ENCODE measurements around the gene IL20RA.

The IL20RA gene

GRCh38 chr6:137010128-137010718 lies 34.5 kb downstream of the IL20RA start:
- H3K27me3 ChIP-seq (replicated peaks), result no peaks in the 10 kb centered on the region
- TF ChIP-seq, protein P1, sequence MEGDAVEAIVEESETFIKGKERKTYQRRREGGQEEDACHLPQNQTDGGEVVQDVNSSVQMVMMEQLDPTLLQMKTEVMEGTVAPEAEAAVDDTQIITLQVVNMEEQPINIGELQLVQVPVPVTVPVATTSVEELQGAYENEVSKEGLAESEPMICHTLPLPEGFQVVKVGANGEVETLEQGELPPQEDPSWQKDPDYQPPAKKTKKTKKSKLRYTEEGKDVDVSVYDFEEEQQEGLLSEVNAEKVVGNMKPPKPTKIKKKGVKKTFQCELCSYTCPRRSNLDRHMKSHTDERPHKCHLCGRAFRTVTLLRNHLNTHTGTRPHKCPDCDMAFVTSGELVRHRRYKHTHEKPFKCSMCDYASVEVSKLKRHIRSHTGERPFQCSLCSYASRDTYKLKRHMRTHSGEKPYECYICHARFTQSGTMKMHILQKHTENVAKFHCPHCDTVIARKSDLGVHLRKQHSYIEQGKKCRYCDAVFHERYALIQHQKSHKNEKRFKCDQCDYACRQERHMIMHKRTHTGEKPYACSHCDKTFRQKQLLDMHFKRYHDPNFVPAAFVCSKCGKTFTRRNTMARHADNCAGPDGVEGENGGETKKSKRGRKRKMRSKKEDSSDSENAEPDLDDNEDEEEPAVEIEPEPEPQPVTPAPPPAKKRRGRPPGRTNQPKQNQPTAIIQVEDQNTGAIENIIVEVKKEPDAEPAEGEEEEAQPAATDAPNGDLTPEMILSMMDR (IDR thresholded peaks at IDR 0.05; ENCODE audit: low read depth, low read length, missing control alignments), result no peak
- in situ Hi-C loops (cut with HindIII; ENCODE audit: low pct_ligation_motif_present, low sequenced_read_pairs), result no loop called here

DNA sequence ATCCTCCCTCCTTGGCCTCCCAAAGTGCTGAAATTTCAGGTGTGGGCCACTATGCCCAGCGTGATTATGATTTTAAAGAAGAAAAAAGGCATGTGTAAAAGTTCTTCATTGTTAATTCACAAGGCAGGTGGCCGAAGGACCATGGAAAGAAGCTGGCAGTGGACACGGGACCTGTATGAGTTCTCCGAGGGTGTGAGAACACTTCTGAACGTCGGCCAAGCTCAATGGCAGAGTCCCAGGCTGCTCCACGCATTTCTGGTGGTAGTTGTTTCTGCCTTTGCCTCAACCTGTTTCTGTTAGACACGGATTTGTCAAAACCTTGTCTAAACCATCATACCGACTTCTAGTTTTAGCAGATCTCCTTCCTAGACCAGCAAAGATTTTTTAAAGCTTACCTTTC lies 36.6 kb downstream of the IL20RA start:
- Histone ChIP-seq H3K27me3 (replicated peaks) (no peaks in the 10 kb centered on the region), H3K4me3 (ENCODE audit: low read depth, low read length) (no peak overlapping the region), H3K27ac (no peak overlapping the region), H3K36me3 (replicated peaks) (no peaks in the 10 kb centered on the region)
- in situ Hi-C loops (cut with HindIII; ENCODE audit: low pct_ligation_motif_present, low sequenced_read_pairs), result no loop called here
- no peak for DNase-seq
- TF ChIP-seq, protein P1 (IDR thresholded peaks at IDR 0.05; ENCODE audit: low read depth, low read length, missing control alignments), result no peak

More at GRCh38 chr6:137010128-137010718, 34.5 kb downstream of the IL20RA start:
- no peak for DNase-seq
- no peak overlapping the region for H3K4me3 ChIP-seq (ENCODE audit: low read depth, low read length)
- no peak overlapping the region for H3K27ac ChIP-seq
- H3K36me3 ChIP-seq (replicated peaks), result no peaks in the 10 kb centered on the region

DNA sequence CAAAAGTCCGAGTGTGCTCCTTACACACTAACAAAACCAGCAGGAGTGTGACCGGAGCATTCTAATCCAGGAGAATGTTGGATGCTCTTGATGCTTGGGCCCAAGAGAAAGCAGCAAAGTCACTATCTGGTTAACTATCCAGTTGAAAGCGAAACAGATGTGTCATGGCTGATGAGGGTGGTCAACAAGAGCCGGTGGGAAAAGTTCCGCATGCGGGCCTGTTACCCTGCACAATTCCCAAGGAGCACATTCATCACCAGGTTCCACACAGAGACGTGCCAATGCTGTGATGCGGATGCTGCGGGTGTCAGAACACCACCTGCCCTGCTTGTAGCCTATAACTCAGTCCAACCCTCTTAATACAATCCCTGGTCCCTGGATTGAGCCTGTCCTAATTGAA lies 38.7 kb downstream of the IL20RA start:
- H3K27me3 ChIP-seq (replicated peaks), result no peaks in the 10 kb centered on the region

DNA sequence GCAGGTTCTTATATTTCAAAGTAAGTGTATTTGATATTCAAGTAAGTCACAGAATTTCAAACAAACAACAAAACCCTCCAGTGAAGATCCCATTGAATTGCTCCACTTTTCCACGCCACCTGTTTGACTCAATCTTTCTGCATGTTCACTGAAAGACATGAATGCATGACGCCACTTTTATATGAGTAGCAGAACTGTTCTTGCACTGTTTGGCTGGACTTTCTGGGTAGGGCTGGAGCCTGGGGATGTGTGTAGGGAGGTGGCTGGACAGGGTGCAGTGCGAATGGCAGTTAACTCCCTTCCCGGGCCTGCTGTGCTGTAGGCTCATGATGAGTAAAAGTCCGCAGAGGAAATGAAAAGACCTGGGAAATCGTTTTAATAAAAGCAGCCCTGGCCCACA lies 39.7 kb downstream of the IL20RA start:
- Histone ChIP-seq H3K36me3 (replicated peaks) (no peaks in the 10 kb centered on the region), H3K27ac (no peak overlapping the region), H3K4me3 (ENCODE audit: low read depth, low read length) (no peak overlapping the region), H3K27me3 (replicated peaks) (no peaks in the 10 kb centered on the region)
- in situ Hi-C loops (cut with HindIII; ENCODE audit: low pct_ligation_motif_present, low sequenced_read_pairs), result no loop called here
- TF ChIP-seq, protein P1 (IDR thresholded peaks at IDR 0.05; ENCODE audit: low read depth, low read length, missing control alignments), result no peak
- no peak for DNase-seq

More for the DNA sequence above, 38.7 kb downstream of the IL20RA start:
- H3K4me3 ChIP-seq (ENCODE audit: low read depth, low read length), result no peak overlapping the region
- no peak for DNase-seq
- no peaks in the 10 kb centered on the region for H3K36me3 ChIP-seq (replicated peaks)
- no peak overlapping the region for H3K27ac ChIP-seq
- in situ Hi-C loops (cut with HindIII; ENCODE audit: low pct_ligation_motif_present, low sequenced_read_pairs), result no loop called here
- TF ChIP-seq, protein P1 (IDR thresholded peaks at IDR 0.05; ENCODE audit: low read depth, low read length, missing control alignments), result no peak

DNA sequence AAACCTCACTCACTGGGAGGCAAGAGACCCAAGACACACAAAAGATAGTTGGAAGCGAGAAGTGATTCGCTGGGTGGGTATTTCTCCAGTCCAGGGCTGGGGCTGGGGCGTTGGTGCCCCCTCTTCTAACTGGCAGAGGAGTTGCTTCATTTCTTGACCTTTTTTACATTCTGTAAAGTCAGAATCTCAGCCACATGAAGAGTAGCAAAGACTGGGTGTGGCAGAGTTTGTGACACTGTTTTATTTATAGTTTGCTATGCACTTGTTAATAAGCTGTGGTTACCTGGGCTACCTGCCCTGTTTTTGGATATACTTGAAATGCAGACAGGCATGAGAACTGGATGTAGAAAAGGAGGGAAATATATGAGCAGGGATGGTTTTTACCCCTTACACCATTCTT lies 42.3 kb downstream of the IL20RA start:
- in situ Hi-C loops (cut with HindIII; ENCODE audit: low pct_ligation_motif_present, low sequenced_read_pairs), result no loop called here
- TF ChIP-seq, protein P1 (IDR thresholded peaks at IDR 0.05; ENCODE audit: low read depth, low read length, missing control alignments), result no peak
- Histone ChIP-seq H3K27me3 (replicated peaks) (no peaks in the 10 kb centered on the region), H3K4me3 (ENCODE audit: low read depth, low read length) (no peak overlapping the region), H3K27ac (no peak overlapping the region), H3K36me3 (replicated peaks) (no peaks in the 10 kb centered on the region)
- no peak for DNase-seq

- Histone ChIP-seq H3K36me3 (replicated peaks) (no peaks in the 10 kb centered on the region), H3K4me3 (ENCODE audit: low read depth, low read length) (no peak overlapping the region), H3K27me3 (replicated peaks) (no peaks in the 10 kb centered on the region), H3K27ac (no peak overlapping the region)
- in situ Hi-C loops (cut with HindIII; ENCODE audit: low pct_ligation_motif_present, low sequenced_read_pairs), result no loop called here
- DNase-seq, result no peak
- TF ChIP-seq, protein P1 (IDR thresholded peaks at IDR 0.05; ENCODE audit: low read depth, low read length, missing control alignments), result no peak
Observed at GRCh38 chr6:137001977-137002302, 42.8 kb downstream of the IL20RA start.

Data from brain microvascular endothelial cell (primary cell).